HG03175 (cell line): ENCODE measurements around the gene STAG3.
"Not testable (repeated sequence)": the region's sequence is repeated elsewhere in the genome, so short reads cannot be mapped to it uniquely, and the experiment has no call there.

Experiments used
- ATAC-seq: cut with Tn5 transposase; IDR thresholded peaks from one replicate; pipeline ENCODE4 v1.9.1; 2021; ENCODE audit warnings: mild to moderate bottlenecking, moderate library complexity; ENCODE audit not compliant: unreplicated experiment

Gene STAG3

GRCh38 chr7:100171840-100172239 is 5.9 kb upstream of the STAG3 start:
- ATAC-seq: no peak

GRCh38 chr7:100173806-100174495 is 3.8 kb upstream of the STAG3 start:
- no peak for ATAC-seq

- ATAC-seq: no peak
These were observed 3.1 kb upstream of the STAG3 start for GRCh38 chr7:100174582-100174981.

GRCh38 chr7:100175296-100175935 is 2.3 kb upstream of the STAG3 start:
- no peak for ATAC-seq

- ATAC-seq: no peak
These were observed 1.3 kb upstream of the STAG3 start for GRCh38 chr7:100176096-100177044.

GRCh38 chr7:100180084-100180483 is 2.4 kb downstream of the STAG3 start:
- not testable (repeated sequence) for ATAC-seq

GRCh38 chr7:100182616-100183015 is 4.9 kb downstream of the STAG3 start:
- ATAC-seq: not testable (repeated sequence)

- ATAC-seq: not testable (repeated sequence)
These were observed 5.4 kb downstream of the STAG3 start for GRCh38 chr7:100183090-100183489.

- no peak for ATAC-seq
These were observed 8.0 kb downstream of the STAG3 start for GRCh38 chr7:100185726-100186125.

- no peak for ATAC-seq
These were observed 11.3 kb downstream of the STAG3 start for GRCh38 chr7:100189061-100189460.

GRCh38 chr7:100190048-100190711 is 12.5 kb downstream of the STAG3 start:
- ATAC-seq: no peak

- ATAC-seq: no peak
These were observed 14.1 kb downstream of the STAG3 start for GRCh38 chr7:100191775-100192174.

- not testable (repeated sequence) for ATAC-seq
These were observed 14.7 kb downstream of the STAG3 start for GRCh38 chr7:100192281-100192862.

- no peak for ATAC-seq
These were observed 15.3 kb downstream of the STAG3 start for GRCh38 chr7:100192969-100193368.

GRCh38 chr7:100195222-100195621 is 17.5 kb downstream of the STAG3 start:
- ATAC-seq: no peak

GRCh38 chr7:100195901-100196322 is 18.2 kb downstream of the STAG3 start:
- not testable (repeated sequence) for ATAC-seq

- no peak for ATAC-seq
These were observed 20.5 kb downstream of the STAG3 start for GRCh38 chr7:100198266-100198665.

GRCh38 chr7:100200693-100201092 is 23.0 kb downstream of the STAG3 start:
- ATAC-seq: no peak

GRCh38 chr7:100204454-100204853 is 26.7 kb downstream of the STAG3 start:
- ATAC-seq: no peak

GRCh38 chr7:100208911-100209408 is 31.2 kb downstream of the STAG3 start:
- peak; percentile 84 for ATAC-seq
